Activated CD8-positive, alpha-beta memory T cell treated with anti-CD3 and anti-CD28 coated beads for 4 hours (primary cell): ENCODE results near the gene SLC2A6.

ENCODE experiments used
- DNase-seq, 2 donors: peaks; one replicate each; pipeline ENCODE4 v3.0.0-alpha.2; 2020; ENCODE audit warnings: low read depth in 2 of 2

Gene SLC2A6

GRCh38 chr9:133496861-133497842 is 18.3 kb upstream of the SLC2A6 start:
- DNase-seq, result no peak

DNA sequence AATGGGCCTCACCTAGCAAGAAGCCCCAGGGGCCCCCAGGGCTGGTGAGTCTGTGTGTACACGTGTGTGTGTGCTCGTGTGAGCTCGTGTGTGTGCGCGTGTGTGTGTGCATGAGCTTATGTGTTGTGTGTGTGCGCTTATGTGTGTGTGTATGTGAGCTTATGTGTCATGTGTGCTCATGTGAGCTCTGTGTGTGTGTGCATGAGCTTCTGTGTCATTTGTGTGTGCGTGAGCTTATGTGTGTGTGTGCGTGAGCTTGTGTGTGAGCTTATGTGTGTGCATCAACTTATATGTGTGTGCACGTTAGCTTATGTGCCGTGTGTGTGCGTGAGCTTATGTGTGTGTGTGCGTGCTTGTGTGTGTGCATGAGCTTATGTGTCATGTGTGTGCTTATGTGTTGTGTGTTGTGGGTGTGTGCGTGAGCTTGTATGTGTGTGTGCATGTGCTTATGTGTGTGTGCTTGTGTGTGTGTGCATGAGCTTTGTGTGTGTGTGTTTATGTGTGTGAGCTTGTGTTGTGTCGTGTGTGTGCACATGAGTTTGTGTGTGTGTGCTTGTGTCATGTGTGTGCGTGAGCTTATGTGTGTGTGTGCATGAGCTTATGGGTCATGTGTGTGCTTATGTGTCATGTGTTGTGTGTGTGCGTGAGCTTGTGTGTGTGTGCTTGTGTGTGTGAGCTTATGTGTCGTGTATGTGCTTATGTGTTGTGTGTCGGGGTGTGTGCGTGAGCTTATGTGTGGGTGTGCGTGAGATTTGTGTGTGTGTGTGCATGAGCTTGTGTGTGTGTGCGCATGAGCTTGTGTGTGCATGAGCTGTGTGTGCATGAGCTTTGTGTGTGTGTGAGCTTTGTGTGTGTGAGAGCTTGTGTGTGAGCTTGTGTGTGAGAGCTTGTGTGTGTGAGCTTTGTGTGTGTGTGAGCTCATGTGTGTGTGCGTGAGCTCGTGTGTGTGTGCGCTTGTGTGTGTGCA is 16.7 kb upstream of the SLC2A6 start:
- no peak for DNase-seq

- no peak for DNase-seq
Measured at GRCh38 chr9:133494636-133495326, 15.9 kb upstream of the SLC2A6 start.

DNA sequence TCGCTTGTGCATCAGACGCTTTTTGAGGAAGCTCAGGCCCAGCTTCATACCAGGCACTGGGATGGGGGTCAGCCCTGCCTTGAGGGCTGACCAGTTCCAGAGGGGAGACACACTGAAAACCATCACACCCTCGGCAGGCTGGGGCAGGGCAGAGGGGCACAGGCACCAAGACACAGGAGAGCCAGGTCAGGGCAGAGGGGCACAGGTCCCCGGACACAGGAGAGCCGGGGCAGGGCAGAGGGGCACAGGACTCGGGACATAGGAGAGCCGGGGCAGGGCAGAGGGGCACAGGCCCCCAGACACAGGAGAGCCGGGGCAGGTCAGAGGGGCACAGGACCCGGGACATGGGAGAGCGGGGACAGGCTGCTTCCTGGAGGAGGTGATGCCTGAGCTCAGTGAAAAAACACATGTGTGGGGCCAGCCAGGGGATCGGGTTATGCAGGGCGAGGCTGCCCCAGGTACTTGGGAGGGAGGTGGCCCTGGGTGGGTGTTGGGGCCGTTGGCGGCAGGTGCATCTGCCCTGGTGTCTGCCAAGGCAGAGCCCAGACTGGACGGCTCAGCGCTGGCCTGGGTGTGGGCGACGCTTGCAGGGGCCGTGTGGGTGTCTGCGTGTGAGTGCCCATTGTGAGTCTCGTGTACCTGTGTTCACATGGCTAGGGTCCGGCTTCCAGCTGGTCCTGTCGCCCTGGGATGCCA is 15.1 kb upstream of the SLC2A6 start:
- DNase-seq, result no peak

GRCh38 chr9:133493428-133493827 is 14.5 kb upstream of the SLC2A6 start:
- DNase-seq, result no peak

GRCh38 chr9:133492061-133493021 is 13.4 kb upstream of the SLC2A6 start:
- DNase-seq, result no peak

GRCh38 chr9:133491656-133491925 is 12.7 kb upstream of the SLC2A6 start:
- no peak for DNase-seq

GRCh38 chr9:133490865-133491655 is 12.2 kb upstream of the SLC2A6 start:
- no peak for DNase-seq

DNA sequence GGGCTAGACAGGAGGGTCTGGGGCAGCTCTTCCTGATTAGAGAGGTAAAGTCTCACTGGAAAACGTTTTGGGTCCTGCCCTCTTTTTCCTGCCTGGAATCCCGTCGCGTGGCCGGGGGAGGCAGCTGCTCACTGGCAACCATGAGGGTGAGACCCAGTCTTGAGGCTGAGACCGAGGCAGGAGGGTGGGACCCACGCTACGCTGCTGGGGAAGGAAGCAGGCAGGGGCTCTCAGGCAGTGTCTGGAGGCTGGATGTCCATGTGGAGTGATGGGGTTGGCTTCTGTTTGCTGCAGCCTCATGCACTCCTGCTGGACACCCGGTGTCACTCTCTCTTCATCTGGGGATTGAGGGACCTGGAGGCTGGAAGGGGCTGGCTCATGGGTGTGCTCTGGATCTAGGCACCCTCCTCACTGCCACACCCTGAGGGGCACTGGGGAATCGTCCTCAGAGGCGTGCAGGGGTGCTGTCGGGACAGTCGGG is 11.3 kb upstream of the SLC2A6 start:
- no peak for DNase-seq

- DNase-seq, result no peak
Measured at GRCh38 chr9:133489253-133490190, 10.6 kb upstream of the SLC2A6 start.

- DNase-seq, result no peak
Measured at GRCh38 chr9:133488686-133489252, 9.9 kb upstream of the SLC2A6 start.

- no peak for DNase-seq
Measured at GRCh38 chr9:133487331-133487725, 8.4 kb upstream of the SLC2A6 start.

GRCh38 chr9:133485531-133486260 is 6.8 kb upstream of the SLC2A6 start:
- DNase-seq, result no peak

DNA sequence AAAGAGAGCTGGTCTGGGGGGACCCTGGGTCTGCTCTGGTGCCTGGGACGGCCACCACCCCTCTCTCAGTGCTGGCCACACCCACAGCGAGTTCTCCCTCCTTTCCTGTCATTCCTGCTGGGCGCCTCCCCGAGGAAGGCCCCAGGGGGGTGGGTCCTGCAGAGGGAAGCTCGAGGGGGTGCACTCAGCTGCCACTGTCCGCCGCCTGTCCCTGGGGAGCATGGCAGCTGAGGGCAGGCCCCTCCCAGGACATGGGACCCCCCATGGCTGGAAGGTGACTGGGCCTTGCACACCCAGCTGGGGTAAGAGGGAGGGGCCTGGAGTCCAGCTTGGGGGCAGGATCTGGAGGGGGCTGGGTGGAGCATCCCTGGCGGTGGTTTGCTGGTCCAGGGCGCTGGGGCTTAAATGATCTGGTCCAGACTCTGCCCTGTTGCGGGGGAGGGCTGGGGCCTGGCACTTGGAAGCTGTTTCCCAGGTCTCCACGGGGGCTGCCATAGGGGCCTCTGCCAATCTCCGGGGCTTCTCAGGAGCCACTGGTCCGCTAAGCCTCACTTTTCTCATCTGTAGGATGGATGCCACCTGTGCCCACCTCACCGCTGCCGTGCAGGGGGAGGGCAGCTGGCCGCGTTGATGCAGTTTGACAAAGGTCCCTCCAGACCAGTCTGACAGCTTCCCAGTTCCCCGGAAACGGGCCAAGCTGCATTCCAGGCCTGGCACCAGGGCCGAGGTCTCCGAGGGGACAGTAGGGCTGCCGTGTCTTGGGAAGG is 6.0 kb upstream of the SLC2A6 start:
- no peak for DNase-seq

- no peak for DNase-seq
Measured at GRCh38 chr9:133483611-133484010, 4.7 kb upstream of the SLC2A6 start.
